Glutamatergic neuron (in vitro differentiated cells): ENCODE results near the gene AMH. TPM values are rescaled to one million over a fixed set of nuclear protein-coding genes. Genes with fewer than 3 reads are reported as not detected.
"Not testable (repeated sequence)": the region's sequence is repeated elsewhere in the genome, so short reads cannot be mapped to it uniquely, and the experiment has no call there.

Experiments used
- DNase-seq: peaks from one replicate; pipeline ENCODE4 v3.0.0; 2022
- H3K27ac Mint-ChIP-seq: one replicate; pipeline ENCODE4 v1.8.0; 2020; ENCODE audit warnings: mild to moderate bottlenecking, mixed read lengths, inconsistent platforms; ENCODE audit not compliant: unreplicated experiment
- H3K27me3 Mint-ChIP-seq: one replicate; pipeline ENCODE4 v1.8.0; 2020; ENCODE audit warnings: mild to moderate bottlenecking, moderate library complexity, mixed read lengths, inconsistent platforms; ENCODE audit not compliant: unreplicated experiment
- H3K36me3 Mint-ChIP-seq: one replicate; pipeline ENCODE4 v1.8.0; 2020; ENCODE audit warnings: mild to moderate bottlenecking, mixed read lengths, inconsistent platforms; ENCODE audit not compliant: unreplicated experiment
- H3K4me1 Mint-ChIP-seq: one replicate; pipeline ENCODE4 v1.8.0; 2020; ENCODE audit warnings: mild to moderate bottlenecking, low read depth, mixed read lengths, inconsistent platforms; ENCODE audit not compliant: unreplicated experiment
- H3K4me3 Mint-ChIP-seq: one replicate; pipeline ENCODE4 v1.8.0; 2020; ENCODE audit warnings: mild to moderate bottlenecking, mixed read lengths, inconsistent platforms; ENCODE audit not compliant: unreplicated experiment
- H3K9me3 Mint-ChIP-seq: one replicate; pipeline ENCODE4 v1.8.0; 2020; ENCODE audit warnings: mild to moderate bottlenecking, moderate library complexity, mixed read lengths, inconsistent platforms; ENCODE audit not compliant: unreplicated experiment
- CTCF ChIP-seq: fragments of 200-600 bp; sonication (generic); IDR thresholded peaks from one replicate; pipeline ENCODE4 v1.5.0; 2021; ENCODE audit not compliant: partially characterized antibody, unreplicated experiment
- long read RNA-seq: library from polyadenylated mRNA; unstranded; transcript quantifications from one replicate; pipeline ENCODE4 v2.0.0, GENCODE V29; 2020; ENCODE audit not compliant: unreplicated experiment
- total RNA-seq: library from RNA; stranded (reverse); fragmentation: NEBNext Ultra II Directional; extraction: Animal tissue kit (Norgen Biotek cat#: 25700); gene quantifications from one replicate; pipeline ENCODE4 v1.2.1, GENCODE V29; 2021; ENCODE audit not compliant: unreplicated experiment

The AMH gene
- 11.0 TPM for total RNA-seq
- long read RNA-seq, result 0 reads

- no peak for DNase-seq
- Mint-ChIP-seq H3K4me1 (peaks cover 1% of the 10 kb centered on the region), H3K27ac (no peak within 1 kb of the TSS), H3K9me3 (peaks cover 1% of the 10 kb centered on the region), H3K36me3 (no peaks in the 10 kb centered on the region), H3K27me3 (peaks cover 8% of the 10 kb centered on the region), H3K4me3 (no peak within 1 kb of the TSS)
- TF ChIP-seq CTCF, result no peak
These were observed at the start of gene AMH for GRCh38 chr19:2249010-2249866. Gene AMH, plus strand, starts transcription at chr19:2249323. Its CDS starts 10 bp downstream, at chr19:2249333.

- Mint-ChIP-seq H3K27ac (no peak overlapping the region), H3K27me3 (peaks cover 8% of the 10 kb centered on the region), H3K4me1 (peaks cover 8% of the 10 kb centered on the region), H3K36me3 (no peaks in the 10 kb centered on the region), H3K9me3 (peaks cover 8% of the 10 kb centered on the region), H3K4me3 (no peak overlapping the region)
- DNase-seq, result no peak
- TF ChIP-seq CTCF, result no peak
These were observed 49.1 kb upstream of the AMH start for GRCh38 chr19:2199861-2200623.

- H3K27me3 Mint-ChIP-seq, DNase-seq, H3K4me1 Mint-ChIP-seq, H3K4me3 Mint-ChIP-seq, H3K27ac Mint-ChIP-seq, H3K9me3 Mint-ChIP-seq, H3K36me3 Mint-ChIP-seq: not testable (repeated sequence)
These were observed 48.4 kb upstream of the AMH start for GRCh38 chr19:2200624-2201294.

- no peak for TF ChIP-seq CTCF
- no peaks in the 10 kb centered on the region for H3K36me3 Mint-ChIP-seq
- peaks cover 9% of the 10 kb centered on the region for H3K27me3 Mint-ChIP-seq
- peaks cover 8% of the 10 kb centered on the region for H3K4me1 Mint-ChIP-seq
- H3K27ac Mint-ChIP-seq, result no peak overlapping the region
- no peak for DNase-seq
- H3K9me3 Mint-ChIP-seq, result peaks cover 7% of the 10 kb centered on the region
- H3K4me3 Mint-ChIP-seq, result no peak overlapping the region
These were observed 47.5 kb upstream of the AMH start for GRCh38 chr19:2201473-2202148.

- peaks cover 5% of the 10 kb centered on the region for H3K9me3 Mint-ChIP-seq
- peaks cover 8% of the 10 kb centered on the region for H3K4me1 Mint-ChIP-seq
- no peak overlapping the region for H3K27ac Mint-ChIP-seq
- no peak for DNase-seq
- no peak for TF ChIP-seq CTCF
- no peak overlapping the region for H3K4me3 Mint-ChIP-seq
- no peaks in the 10 kb centered on the region for H3K36me3 Mint-ChIP-seq
- H3K27me3 Mint-ChIP-seq, result peaks cover 9% of the 10 kb centered on the region
These were observed 46.8 kb upstream of the AMH start for GRCh38 chr19:2202366-2202765.
